Daoy (cell line): ENCODE data around the gene MTARC2. TPM values are rescaled to one million over a fixed set of nuclear protein-coding genes. Genes with fewer than 3 reads are reported as not detected.

Source experiments
- DNase-seq: peaks from one replicate; pipeline ENCODE4 v3.0.0-alpha.2; 2015; ENCODE audit warnings: low read depth
- total RNA-seq: library from RNA; depleted of rRNA; stranded (reverse); fragments of >200 nt; shearing (Covaris generic); gene quantifications from 2 replicates; pipeline ENCODE4 v1.2.3, GENCODE V29; 2014; rRNA removed

Gene MTARC2
- total RNA-seq, 1 experiment from 2014 or later = 3.8 TPM

- DNase-seq = no peak
These were observed 79.5 kb downstream of the MTARC2 start for GRCh38 chr1:220827445-220828178.

- no peak for DNase-seq
These were observed 80.0 kb downstream of the MTARC2 start for GRCh38 chr1:220828179-220828490.

GRCh38 chr1:220828950-220829586 is 80.9 kb downstream of the MTARC2 start:
- DNase-seq = no peak

- DNase-seq = no peak
These were observed 85.3 kb downstream of the MTARC2 start for GRCh38 chr1:220833436-220833835.

Other genes with a start within 250 kb of the MTARC2 start
- 6.6 and 8.8 TPM in 2 replicates for gene MARK1, start 220.2 kb upstream of the MTARC2 start, total RNA-seq
- gene C1orf115, start 58.0 kb upstream of the MTARC2 start, total RNA-seq = 3.1 and 5.3 TPM in 2 replicates
- 1.5 and 3.9 TPM in 2 replicates for gene MTARC1, start 38.6 kb downstream of the MTARC2 start, total RNA-seq
- 2.8 and 4.0 TPM in 2 replicates for gene HLX, start 131.1 kb downstream of the MTARC2 start, total RNA-seq